A549 (cell line): ENCODE measurements around the gene ZMYND12. TPM values are rescaled to one million over a fixed set of nuclear protein-coding genes. Genes with fewer than 3 reads are reported as not detected.
"Not testable (repeated sequence)": the region's sequence is repeated elsewhere in the genome, so short reads cannot be mapped to it uniquely, and the experiment has no call there.

ENCODE experiments used
- ATAC-seq, 2 experiments: fragments of 200-7000 bp in 1 of 2; fragments of >200 bp in 1 of 2; cut with Nextera tagmentation in 1 of 2; cut with Tn5 transposase in 1 of 2; 3 replicates each; pipeline versions ENCODE4 v1.8.0 to v1.9.1; 2018 to 2020; ENCODE audit warnings: mild to moderate bottlenecking in 1 of 2, moderate library complexity in 1 of 2
- CTCF ChIA-PET: fragments of 300-600 bp; sonication (Branson Sonifier 250); formaldehyde crosslinking; extraction: SDS; loops from one replicate; lab custom pipeline; 2021; ENCODE audit warnings: antibody characterized with exemption, inconsistent platforms; lab: Yijun Ruan, JAX
- POLR2A ChIA-PET: fragments of 350-600 bp; formaldehyde crosslinking; extraction: SDS; loops from one replicate; lab custom pipeline; 2021; ENCODE audit warnings: antibody characterized with exemption, inconsistent platforms; lab: Yijun Ruan, JAX
- DNase-seq, 2 experiments: peaks; one replicate each; pipeline versions ENCODE4 v3.0.0 to v3.0.0-alpha.2; 2011 to 2016; ENCODE audit warnings: low read depth in 1 of 2, low spot score in 1 of 2
- FAIRE-seq: peaks from 2 replicates; lab custom pipeline; 2011; peaks lifted over from hg19 to GRCh38; lab: Jason Lieb, UNC
- H3K27ac ChIP-seq, 2 experiments: fragments of >200 bp; sonication (Bioruptor Twin); formaldehyde crosslinking; 3 replicates each; pipeline ENCODE4 v1.5.1; 2016 to 2017
- H3K4me1 ChIP-seq: fragments of >200 bp; sonication (Bioruptor Twin); formaldehyde crosslinking; 3 replicates; pipeline ENCODE4 v1.6.1; 2016
- H3K4me2 ChIP-seq: fragments of >200 bp; sonication (Bioruptor Twin); formaldehyde crosslinking; 3 replicates; pipeline ENCODE4 v1.6.1; 2016
- H3K4me3 ChIP-seq: fragments of >200 bp; sonication (Bioruptor Twin); formaldehyde crosslinking; 3 replicates; pipeline ENCODE4 v1.5.1; 2016
- H3K9me3 ChIP-seq: fragments of >200 bp; sonication (Bioruptor Twin); formaldehyde crosslinking; 3 replicates; pipeline ENCODE4 v1.6.1; 2016
- CBX2 ChIP-seq: fragments of 200-600 bp; sonication (generic); IDR thresholded peaks from 2 replicates; pipeline ENCODE4 v1.6.1; 2016; ENCODE audit warnings: low read depth, mild to moderate bottlenecking, borderline replicate concordance
- CHD2 ChIP-seq: fragments of 150-350 bp; IDR thresholded peaks from 2 replicates; pipeline ENCODE4 v1.6.1; 2014; ENCODE audit warnings: low read length; ENCODE audit not compliant: partially characterized antibody
- EHF ChIP-seq: fragments of 250-450 bp; sonication (Bioruptor Pico); IDR thresholded peaks from 2 replicates; pipeline ENCODE4 v1.5.0; 2020; ENCODE audit warnings: mild to moderate bottlenecking
- EP300 ChIP-seq, 2 experiments: fragments of >200 bp; sonication (Bioruptor Twin); formaldehyde crosslinking; IDR thresholded peaks; 2 replicates in 1 of 2; 3 replicates in 1 of 2; pipeline ENCODE4 v1.6.1; 2016 to 2017
- ESRRA ChIP-seq: fragments of 150-350 bp; IDR thresholded peaks from 2 replicates; pipeline ENCODE4 v1.6.1; 2014; ENCODE audit warnings: mild to moderate bottlenecking, low read length, borderline replicate concordance
- FOSB ChIP-seq: fragments of 250-450 bp; sonication (Bioruptor Pico); IDR thresholded peaks from 2 replicates; pipeline ENCODE4 v1.5.0; 2020; ENCODE audit warnings: mild to moderate bottlenecking, moderate library complexity
- FOXS1 ChIP-seq: fragments of 250-450 bp; sonication (Bioruptor Pico); IDR thresholded peaks from 2 replicates; pipeline ENCODE4 v1.5.0; 2020; ENCODE audit warnings: mild to moderate bottlenecking, moderate library complexity
- HOXA7 ChIP-seq: fragments of 250-450 bp; sonication (Bioruptor Pico); IDR thresholded peaks from 2 replicates; pipeline ENCODE4 v1.5.0; 2020; ENCODE audit warnings: mild to moderate bottlenecking, moderate library complexity
- JUNB ChIP-seq: fragments of >200 bp; sonication (Bioruptor Twin); formaldehyde crosslinking; IDR thresholded peaks from 2 replicates; pipeline ENCODE4 v1.6.1; 2016
- MAFK ChIP-seq: fragments of 450-650 bp; IDR thresholded peaks from 2 replicates; pipeline ENCODE4 v1.6.1; 2014; ENCODE audit not compliant: partially characterized antibody
- NPAS2 ChIP-seq: fragments of 250-450 bp; sonication (Bioruptor Pico); IDR thresholded peaks from 2 replicates; pipeline ENCODE4 v1.8.0; 2022; ENCODE audit warnings: mild to moderate bottlenecking, moderate library complexity, borderline replicate concordance
- RAD21 ChIP-seq, 2 experiments: fragments of >200 bp in 1 of 2; sonication (Bioruptor Twin) in 1 of 2; formaldehyde crosslinking in 1 of 2; IDR thresholded peaks in 1 of 2; conservative IDR thresholded peaks in 1 of 2; 2 replicates in 1 of 2; 3 replicates in 1 of 2; pipeline ENCODE4 v1.6.1; 2012 to 2018; ENCODE audit warnings: inconsistent platforms in 1 of 2
- RARB ChIP-seq: fragments of 250-450 bp; sonication (Bioruptor Pico); IDR thresholded peaks from 2 replicates; pipeline ENCODE4 v1.8.0; 2021; ENCODE audit warnings: mild to moderate bottlenecking, moderate library complexity
- RNF2 ChIP-seq: fragments of 200-600 bp; sonication (generic); IDR thresholded peaks from 2 replicates; pipeline ENCODE4 v1.6.1; 2016; ENCODE audit warnings: low read depth, mild to moderate bottlenecking, antibody characterized with exemption, moderate library complexity, borderline replicate concordance
- SMC3 ChIP-seq: fragments of >200 bp; sonication (Bioruptor Twin); formaldehyde crosslinking; IDR thresholded peaks from 3 replicates; pipeline ENCODE4 v1.6.1; 2018; ENCODE audit warnings: inconsistent platforms
- TP53 ChIP-seq: fragments of 250-450 bp; sonication (Bioruptor Pico); IDR thresholded peaks from 2 replicates; pipeline ENCODE4 v1.5.0; 2021; ENCODE audit warnings: mild to moderate bottlenecking, moderate library complexity
- ZFP36 ChIP-seq: fragments of 450-650 bp; IDR thresholded peaks from 2 replicates; pipeline ENCODE4 v1.6.1; 2014; ENCODE audit warnings: borderline replicate concordance; ENCODE audit not compliant: partially characterized antibody
- ZNF302 ChIP-seq: fragments of 250-450 bp; sonication (Bioruptor Pico); IDR thresholded peaks from 2 replicates; pipeline ENCODE4 v1.9.0; 2021; ENCODE audit warnings: inconsistent platforms, mild to moderate bottlenecking, moderate library complexity
- WGBS: methylation state at CpG from one replicate; pipeline ENCODE4 v1.1.6; 2017; ENCODE audit errors: missing lambda C conversion rate; 5-methylcytosine and 5-hydroxymethylcytosine counted together
- polyA plus RNA-seq, 4 experiments: library from polyadenylated mRNA; depleted of rRNA in 3 of 4; stranded (reverse); fragments of >200 nt; fragmentation: RNase III in 1 of 4; extraction: RNeasy Plus Mini Kit Qiagen cat#74134 plus additional on column Dnase treatment in 1 of 4; gene quantifications; 2 replicates in 3 of 4; 3 replicates in 1 of 4; pipeline ENCODE4 v1.2.3, GENCODE V29; 2011 to 2017
- TF ChIP-seq, protein P1 (sequence below): fragments of 450-650 bp; IDR thresholded peaks from 2 replicates; pipeline ENCODE4 v1.6.1; 2014; ENCODE audit warnings: antibody characterized with exemption
- TF ChIP-seq, protein P2 (sequence below): IDR thresholded peaks from 2 replicates; pipeline ENCODE4 v1.6.1; 2012
- TF ChIP-seq, protein P3 (sequence below): IDR thresholded peaks from 2 replicates; pipeline ENCODE4 v1.6.1; 2012

Gene ZMYND12
- polyA plus RNA-seq, 2 of the 4 experiments (the other 2 are of a cell fraction) = 0.37 to 0.90 TPM

DNA sequence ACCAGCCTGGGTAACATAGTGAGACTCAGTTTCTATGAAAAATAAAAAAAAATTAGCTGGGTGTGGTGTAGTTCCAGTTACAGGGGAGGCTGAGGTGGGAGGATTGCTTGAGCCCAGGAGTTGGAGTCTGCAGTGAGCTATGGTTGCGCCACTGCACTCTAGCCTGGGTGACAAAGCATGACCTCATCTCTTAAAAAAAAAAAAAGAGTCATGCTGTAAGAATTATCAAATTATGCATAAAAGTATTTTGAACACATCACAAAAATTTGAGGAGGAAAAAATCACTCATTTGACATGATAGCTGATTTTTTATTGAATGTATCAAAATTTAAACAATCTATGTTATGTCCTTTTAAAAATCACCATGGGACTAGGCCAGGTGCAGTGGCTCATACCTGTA is 25.1 kb upstream of the ZMYND12 start:
- CTCF ChIA-PET = interaction anchor here (0.6 to 0.7 kb wide), 2 partner anchors 8 to 844 kb away, joined by 3 to 4 read pairs; no protein-coding TSS in a partner anchor

DNA sequence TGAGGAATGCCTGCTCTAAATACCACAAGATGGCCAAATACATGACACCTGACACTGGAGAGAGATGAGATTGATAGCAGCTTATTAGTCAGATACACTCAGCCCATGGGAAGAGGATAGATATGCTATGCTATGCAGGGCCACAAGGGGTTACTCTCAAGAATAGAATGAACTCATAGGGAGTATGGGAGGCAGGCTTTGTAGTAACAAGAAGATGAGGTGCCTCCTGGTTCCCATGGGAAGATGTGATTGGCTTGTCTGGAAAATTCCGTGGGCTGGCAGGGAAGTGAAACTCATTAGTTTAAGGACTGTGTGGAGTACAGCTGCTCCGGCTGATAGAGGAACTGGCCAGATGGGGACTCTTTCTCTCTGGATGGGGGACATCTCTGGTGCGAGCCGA is 23.8 kb upstream of the ZMYND12 start:
- no peak for FAIRE-seq
- H3K9me3 ChIP-seq = no peaks in the 10 kb centered on the region
- CTCF ChIA-PET = no interaction called here
- H3K4me3 ChIP-seq = no peak overlapping the region
- WGBS = 75% methylated on average over 4 of the region's 4 CpGs
- TF ChIP-seq CBX2 (no peak), ZFP36 (no peak), JUNB (no peak), FOSB (CRISPR knock-in tag) (no peak), SMC3 (no peak), HOXA7 (CRISPR knock-in tag) (no peak), FOXS1 (CRISPR knock-in tag) (no peak)
- TF ChIP-seq, protein P1, sequence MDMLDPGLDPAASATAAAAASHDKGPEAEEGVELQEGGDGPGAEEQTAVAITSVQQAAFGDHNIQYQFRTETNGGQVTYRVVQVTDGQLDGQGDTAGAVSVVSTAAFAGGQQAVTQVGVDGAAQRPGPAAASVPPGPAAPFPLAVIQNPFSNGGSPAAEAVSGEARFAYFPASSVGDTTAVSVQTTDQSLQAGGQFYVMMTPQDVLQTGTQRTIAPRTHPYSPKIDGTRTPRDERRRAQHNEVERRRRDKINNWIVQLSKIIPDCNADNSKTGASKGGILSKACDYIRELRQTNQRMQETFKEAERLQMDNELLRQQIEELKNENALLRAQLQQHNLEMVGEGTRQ = no peak
- H3K27ac ChIP-seq = no peak overlapping the region
- POLR2A ChIA-PET = no interaction called here
- DNase-seq = peak; percentile 32 to 53
- no peak overlapping the region for H3K4me2 ChIP-seq
- ATAC-seq = peak; percentile 91 to 94
- peaks cover 6% of the 10 kb centered on the region; the same call in 1 of the 3 replicates for H3K4me1 ChIP-seq

More for the DNA sequence above, 25.1 kb upstream of the ZMYND12 start:
- POLR2A ChIA-PET = no interaction called here
- peaks cover 6% of the 10 kb centered on the region; the same call in 1 of the 3 replicates for H3K4me1 ChIP-seq
- no peak for DNase-seq
- no peak for FAIRE-seq
- WGBS = 100% methylated on average over 1 of the region's 1 CpG
- H3K9me3 ChIP-seq = no peaks in the 10 kb centered on the region
- TF ChIP-seq ZNF302 (CRISPR knock-in tag) (no peak), EHF (CRISPR knock-in tag) (no peak), RARB (no peak), ESRRA (no peak), NPAS2 (no peak), TP53 (CRISPR knock-in tag) (no peak), MAFK (no peak), FOSB (CRISPR knock-in tag) (no peak)
- TF ChIP-seq, protein P2, sequence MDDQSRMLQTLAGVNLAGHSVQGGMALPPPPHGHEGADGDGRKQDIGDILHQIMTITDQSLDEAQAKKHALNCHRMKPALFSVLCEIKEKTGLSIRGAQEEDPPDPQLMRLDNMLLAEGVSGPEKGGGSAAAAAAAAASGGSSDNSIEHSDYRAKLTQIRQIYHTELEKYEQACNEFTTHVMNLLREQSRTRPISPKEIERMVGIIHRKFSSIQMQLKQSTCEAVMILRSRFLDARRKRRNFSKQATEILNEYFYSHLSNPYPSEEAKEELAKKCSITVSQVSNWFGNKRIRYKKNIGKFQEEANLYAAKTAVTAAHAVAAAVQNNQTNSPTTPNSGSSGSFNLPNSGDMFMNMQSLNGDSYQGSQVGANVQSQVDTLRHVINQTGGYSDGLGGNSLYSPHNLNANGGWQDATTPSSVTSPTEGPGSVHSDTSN = no peak
- ATAC-seq = no peak
- H3K4me2 ChIP-seq = no peak overlapping the region
- no peak overlapping the region for H3K27ac ChIP-seq
- no peak overlapping the region for H3K4me3 ChIP-seq

DNA sequence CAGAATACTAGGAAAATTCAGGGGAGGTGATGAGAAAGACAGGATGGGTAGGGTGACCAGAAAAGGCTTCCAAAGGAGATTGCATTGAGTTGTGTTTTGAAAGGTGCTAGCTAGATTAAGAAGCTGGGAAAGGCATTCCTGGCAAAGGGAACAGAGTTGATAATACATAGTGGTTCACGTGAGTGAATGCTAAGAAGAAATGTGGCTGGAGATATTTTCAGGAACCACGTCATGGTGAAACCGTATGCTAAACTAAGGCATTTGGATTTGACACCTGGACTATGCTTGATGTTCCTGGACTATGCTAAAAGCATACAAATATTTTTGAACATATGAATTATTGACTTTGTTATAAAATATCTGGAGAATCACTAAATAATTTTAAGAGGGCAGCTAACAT is 22.0 kb upstream of the ZMYND12 start:
- no peaks in the 10 kb centered on the region for H3K4me1 ChIP-seq
- ChIA-PET CTCF (no interaction called here), POLR2A (no interaction called here)
- H3K9me3 ChIP-seq = no peaks in the 10 kb centered on the region
- FAIRE-seq (no peak), ATAC-seq (no peak), DNase-seq (no peak)
- H3K4me2 ChIP-seq = no peak overlapping the region
- no peak for TF ChIP-seq CHD2
- TF ChIP-seq, protein P3, sequence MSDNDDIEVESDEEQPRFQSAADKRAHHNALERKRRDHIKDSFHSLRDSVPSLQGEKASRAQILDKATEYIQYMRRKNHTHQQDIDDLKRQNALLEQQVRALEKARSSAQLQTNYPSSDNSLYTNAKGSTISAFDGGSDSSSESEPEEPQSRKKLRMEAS = no peak
- no peak for TF ChIP-seq RNF2
- TF ChIP-seq EP300 (IDR thresholded peaks at IDR 0.05) = no peak
- no peak for TF ChIP-seq ZNF302 (CRISPR knock-in tag)
- TF ChIP-seq RAD21 (conservative IDR thresholded peaks at IDR 0.05 in 1 of 2, IDR thresholded peaks at IDR 0.05 in 1 of 2) = no peak
- no peak overlapping the region for H3K27ac ChIP-seq
- WGBS = 77% methylated on average over 3 of the region's 3 CpGs
- no peak overlapping the region for H3K4me3 ChIP-seq

DNA sequence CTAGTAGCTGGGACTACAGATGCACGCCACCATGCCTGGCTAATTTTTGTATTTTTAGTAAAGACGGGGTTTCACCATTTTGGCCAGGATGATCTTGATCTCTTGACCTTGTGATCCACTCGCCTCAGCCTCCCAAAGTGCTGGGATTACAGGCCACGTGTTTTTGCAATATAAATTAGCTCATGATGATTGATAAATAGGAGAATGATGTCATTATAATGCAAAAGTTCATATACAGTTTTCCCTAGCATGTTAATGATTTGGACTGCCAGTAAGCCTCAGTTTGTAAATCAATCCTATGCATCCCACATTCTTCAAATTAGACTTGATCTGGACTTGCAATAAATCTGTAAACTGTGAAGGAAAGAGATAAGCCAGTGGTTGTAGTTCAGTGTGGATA is 21.5 kb upstream of the ZMYND12 start:
- H3K27ac ChIP-seq, DNase-seq, H3K9me3 ChIP-seq, ATAC-seq, H3K4me1 ChIP-seq, CTCF ChIA-PET, FAIRE-seq, H3K4me2 ChIP-seq, H3K4me3 ChIP-seq, POLR2A ChIA-PET: not testable (repeated sequence)
- 70% methylated on average over 4 of the region's 4 CpGs for WGBS
